ENCODE results near the gene SAMD4B.
A peak's percentile ranks its signal among the peaks of the same experiment; 100 is the strongest.
"Not testable (repeated sequence)": the region's sequence is repeated elsewhere in the genome, so short reads cannot be mapped to it uniquely, and the experiment has no call there.

The SAMD4B gene

GRCh38 chr19:39314016-39314728 lies 28.0 kb upstream of the SAMD4B start:
- no peak for DNase-seq

GRCh38 chr19:39315933-39316332 lies 26.3 kb upstream of the SAMD4B start:
- DNase-seq = no peak

- no peak for DNase-seq
These were observed 25.4 kb upstream of the SAMD4B start for GRCh38 chr19:39316627-39317321.

GRCh38 chr19:39317476-39317875 lies 24.7 kb upstream of the SAMD4B start:
- no peak for DNase-seq

- DNase-seq = no peak
These were observed 24.1 kb upstream of the SAMD4B start for GRCh38 chr19:39318071-39318470.

GRCh38 chr19:39318690-39319089 lies 23.5 kb upstream of the SAMD4B start:
- DNase-seq = no peak

- no peak for DNase-seq
These were observed 22.9 kb upstream of the SAMD4B start for GRCh38 chr19:39319098-39319891.

GRCh38 chr19:39319892-39320248 lies 22.4 kb upstream of the SAMD4B start:
- no peak for DNase-seq

- no peak for DNase-seq
These were observed 20.9 kb upstream of the SAMD4B start for GRCh38 chr19:39321117-39321831.

GRCh38 chr19:39321832-39322176 lies 20.4 kb upstream of the SAMD4B start:
- no peak for DNase-seq

- DNase-seq = no peak
These were observed 17.9 kb upstream of the SAMD4B start for GRCh38 chr19:39324242-39324842.

- no peak for DNase-seq
These were observed 16.2 kb upstream of the SAMD4B start for GRCh38 chr19:39325778-39326665.

GRCh38 chr19:39327363-39328045 lies 14.7 kb upstream of the SAMD4B start:
- DNase-seq = no peak

- peak; percentile 80 for DNase-seq
These were observed 14.0 kb upstream of the SAMD4B start for GRCh38 chr19:39328046-39328705.

GRCh38 chr19:39329948-39330347 lies 12.3 kb upstream of the SAMD4B start:
- no peak for DNase-seq

- DNase-seq = no peak
These were observed 9.9 kb upstream of the SAMD4B start for GRCh38 chr19:39332293-39332692.

- DNase-seq = not testable (repeated sequence)
These were observed 9.5 kb upstream of the SAMD4B start for GRCh38 chr19:39332738-39333137.

GRCh38 chr19:39333507-39333906 lies 8.7 kb upstream of the SAMD4B start:
- no peak for DNase-seq

GRCh38 chr19:39334444-39334976 lies 7.7 kb upstream of the SAMD4B start:
- DNase-seq = no peak

- no peak for DNase-seq
These were observed 7.1 kb upstream of the SAMD4B start for GRCh38 chr19:39335168-39335548.
